Endometrial microvascular endothelial cells (primary cell): ENCODE results near the gene GOLIM4. TPM values are rescaled to one million over a fixed set of nuclear protein-coding genes. Genes with fewer than 3 reads are reported as not detected.
"Not testable (repeated sequence)": the region's sequence is repeated elsewhere in the genome, so short reads cannot be mapped to it uniquely, and the experiment has no call there.

ENCODE experiments used
- in situ Hi-C: cut with HindIII; loops from 2 replicates; pipeline ENCODE4 v1.10.0; 2017; ENCODE audit warnings: low sequenced_read_pairs, low pct_unique_long_range_greater_than_20kb; ENCODE audit errors: inconsistent ontology term
- total RNA-seq: library from RNA; depleted of rRNA; stranded (reverse); fragments of >200 nt; gene quantifications from one replicate; pipeline ENCODE4 v1.2.3, GENCODE V29; 2015; ENCODE audit errors: inconsistent ontology term

The GOLIM4 gene, protein sequence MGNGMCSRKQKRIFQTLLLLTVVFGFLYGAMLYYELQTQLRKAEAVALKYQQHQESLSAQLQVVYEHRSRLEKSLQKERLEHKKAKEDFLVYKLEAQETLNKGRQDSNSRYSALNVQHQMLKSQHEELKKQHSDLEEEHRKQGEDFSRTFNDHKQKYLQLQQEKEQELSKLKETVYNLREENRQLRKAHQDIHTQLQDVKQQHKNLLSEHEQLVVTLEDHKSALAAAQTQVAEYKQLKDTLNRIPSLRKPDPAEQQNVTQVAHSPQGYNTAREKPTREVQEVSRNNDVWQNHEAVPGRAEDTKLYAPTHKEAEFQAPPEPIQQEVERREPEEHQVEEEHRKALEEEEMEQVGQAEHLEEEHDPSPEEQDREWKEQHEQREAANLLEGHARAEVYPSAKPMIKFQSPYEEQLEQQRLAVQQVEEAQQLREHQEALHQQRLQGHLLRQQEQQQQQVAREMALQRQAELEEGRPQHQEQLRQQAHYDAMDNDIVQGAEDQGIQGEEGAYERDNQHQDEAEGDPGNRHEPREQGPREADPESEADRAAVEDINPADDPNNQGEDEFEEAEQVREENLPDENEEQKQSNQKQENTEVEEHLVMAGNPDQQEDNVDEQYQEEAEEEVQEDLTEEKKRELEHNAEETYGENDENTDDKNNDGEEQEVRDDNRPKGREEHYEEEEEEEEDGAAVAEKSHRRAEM
- 43.3 TPM for total RNA-seq

DNA sequence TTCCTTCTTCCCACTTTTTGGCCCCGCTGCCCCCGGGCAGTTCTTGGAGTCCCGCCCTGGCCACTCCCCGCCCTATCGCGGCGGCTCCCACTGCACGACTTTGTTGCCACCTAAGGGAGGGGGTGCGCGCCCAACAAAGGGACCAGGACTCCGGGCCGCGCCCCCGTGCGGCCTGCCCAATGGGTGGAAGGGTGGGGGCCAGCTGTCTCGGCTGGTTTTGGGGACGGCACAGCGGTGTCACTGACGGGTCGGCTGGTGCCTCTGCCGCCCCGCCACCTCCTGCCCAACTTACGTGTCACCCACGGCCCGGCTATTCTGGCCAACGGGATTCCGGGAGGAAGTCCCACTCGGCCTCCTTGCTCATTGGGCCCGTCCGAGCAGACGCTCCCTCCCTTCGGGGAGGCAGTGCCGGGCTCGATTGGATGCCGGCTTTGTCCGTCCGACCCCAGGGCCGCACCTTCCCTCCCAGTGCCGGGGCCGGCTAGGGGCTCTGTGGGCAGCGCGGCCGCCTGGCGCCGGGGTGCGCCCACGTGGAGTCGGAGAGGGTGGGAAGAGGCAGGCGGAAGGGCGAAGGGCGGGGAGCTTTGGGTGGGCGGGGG, at the start of gene GOLIM4:
Gene GOLIM4, minus strand, starts transcription at position 314 of the 599 bp plus-strand sequence. CDS start 639 bp downstream, outside the sequence.
- in situ Hi-C loops = no loop called here

- in situ Hi-C loops = no loop called here
Measured at GRCh38 chr3:168141405-168141998, 45.8 kb upstream of the GOLIM4 start.

GRCh38 chr3:168139947-168140346, 44.2 kb upstream of the GOLIM4 start:
- in situ Hi-C loops = no loop called here

- in situ Hi-C loops = no loop called here
Measured at GRCh38 chr3:168138421-168138820, 42.7 kb upstream of the GOLIM4 start.

- in situ Hi-C loops = no loop called here
Measured at GRCh38 chr3:168134931-168135330, 39.2 kb upstream of the GOLIM4 start.

- in situ Hi-C loops = not testable (repeated sequence)
Measured at GRCh38 chr3:168130250-168130649, 34.5 kb upstream of the GOLIM4 start.

- in situ Hi-C loops = not testable (repeated sequence)
Measured at GRCh38 chr3:168128463-168128862, 32.7 kb upstream of the GOLIM4 start.

DNA sequence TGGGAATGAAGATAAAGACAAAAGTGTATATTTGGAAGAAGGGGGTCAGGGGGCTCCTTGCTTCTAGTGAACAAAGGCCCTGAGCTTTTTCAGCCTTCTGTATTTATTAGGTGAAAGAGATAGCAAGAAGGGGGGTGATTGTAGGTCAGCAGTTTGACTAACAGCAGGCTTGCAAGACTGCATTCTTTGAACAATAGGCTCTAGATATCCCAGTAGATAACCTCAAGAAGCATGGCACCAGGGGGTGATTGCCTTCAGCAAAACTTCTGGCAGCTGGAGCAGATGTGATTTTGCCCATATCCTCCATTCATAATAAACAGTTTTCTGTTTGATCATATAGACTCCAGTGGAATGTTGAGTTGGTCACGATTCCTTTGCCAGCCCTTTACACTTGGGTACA, 31.7 kb upstream of the GOLIM4 start:
- in situ Hi-C loops = no loop called here

DNA sequence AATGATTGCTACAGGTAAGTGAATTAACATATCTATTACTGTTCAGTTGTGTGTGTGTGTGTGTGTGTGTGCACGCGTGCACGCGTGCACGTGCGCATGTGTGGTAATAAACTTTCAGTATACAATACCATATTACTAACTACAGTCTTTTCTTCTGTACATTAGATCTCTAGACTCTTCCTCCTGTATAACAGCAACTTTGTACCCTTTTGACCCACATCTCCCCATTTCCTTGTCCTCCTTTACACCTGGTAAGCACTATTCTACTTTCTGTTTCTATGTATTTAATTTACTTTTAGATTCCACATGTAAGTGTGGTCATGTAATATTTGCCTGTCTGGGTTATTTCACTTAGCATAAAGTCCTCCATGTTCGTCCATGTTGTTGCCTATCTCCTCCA, 29.1 kb upstream of the GOLIM4 start:
- in situ Hi-C loops = no loop called here

DNA sequence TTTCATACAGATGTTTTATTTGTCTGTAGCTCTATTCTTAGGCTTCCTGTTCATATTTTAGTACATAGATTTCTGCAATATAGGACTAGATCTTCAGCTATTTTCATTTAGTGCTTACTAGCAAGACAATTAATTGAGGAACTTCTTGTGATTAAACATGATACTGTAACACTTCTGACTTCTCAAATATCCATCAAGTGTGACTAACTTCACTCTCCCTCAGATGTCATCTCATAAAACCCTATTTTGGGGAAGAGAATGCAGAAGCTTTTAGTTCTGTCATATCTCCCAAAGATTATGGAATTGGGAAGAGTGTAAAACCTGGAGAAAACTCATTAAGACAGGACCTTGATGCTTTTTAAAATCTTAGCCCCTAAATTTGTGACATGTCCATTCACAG, 28.6 kb upstream of the GOLIM4 start:
- in situ Hi-C loops = no loop called here

DNA sequence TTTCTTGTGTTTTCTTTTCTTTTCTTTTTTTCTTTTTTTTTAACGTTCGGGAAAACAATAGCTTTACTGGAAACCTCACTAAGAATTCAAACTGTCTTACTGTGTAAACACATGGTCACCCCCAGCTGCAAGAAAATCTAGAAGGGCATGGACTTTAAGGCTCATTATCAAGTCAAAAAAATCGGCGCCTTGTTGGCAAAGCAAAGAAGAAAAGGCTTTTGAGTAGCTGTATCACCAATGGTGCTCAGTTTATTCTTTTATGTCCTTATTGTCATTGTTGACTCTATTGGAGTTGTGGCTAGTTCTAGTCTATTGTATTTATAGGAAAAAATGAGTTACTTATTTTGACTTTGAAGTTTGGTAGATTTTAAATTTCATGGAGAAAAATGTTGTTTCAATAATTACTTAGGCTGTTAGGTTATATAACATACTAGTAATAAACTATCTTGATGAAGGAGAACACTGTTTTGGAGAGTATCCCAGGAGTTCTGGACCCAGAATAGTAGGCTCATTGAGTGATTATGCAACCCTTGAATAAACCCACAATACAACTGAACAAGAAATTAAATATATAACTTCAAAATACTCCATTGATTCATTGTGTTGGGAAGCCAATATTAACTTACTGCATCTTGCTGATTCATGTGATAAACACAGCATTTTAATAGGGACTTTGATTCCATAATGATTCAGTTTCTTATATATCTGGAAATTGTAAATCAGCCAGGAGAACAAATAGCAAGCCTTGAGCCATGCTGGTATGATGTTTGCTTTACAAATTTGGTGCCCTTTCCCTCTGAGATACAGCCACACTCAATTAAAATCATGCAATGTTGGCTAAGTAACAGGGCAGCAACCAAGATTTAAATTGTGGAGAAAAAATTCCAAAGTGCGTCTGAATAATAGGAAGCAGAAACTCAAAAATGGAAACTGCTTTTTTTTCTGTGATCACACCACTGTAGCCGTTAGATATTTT, 27.8 kb upstream of the GOLIM4 start:
- in situ Hi-C loops = no loop called here

GRCh38 chr3:168121184-168122017, 25.7 kb upstream of the GOLIM4 start:
- in situ Hi-C loops = no loop called here

DNA sequence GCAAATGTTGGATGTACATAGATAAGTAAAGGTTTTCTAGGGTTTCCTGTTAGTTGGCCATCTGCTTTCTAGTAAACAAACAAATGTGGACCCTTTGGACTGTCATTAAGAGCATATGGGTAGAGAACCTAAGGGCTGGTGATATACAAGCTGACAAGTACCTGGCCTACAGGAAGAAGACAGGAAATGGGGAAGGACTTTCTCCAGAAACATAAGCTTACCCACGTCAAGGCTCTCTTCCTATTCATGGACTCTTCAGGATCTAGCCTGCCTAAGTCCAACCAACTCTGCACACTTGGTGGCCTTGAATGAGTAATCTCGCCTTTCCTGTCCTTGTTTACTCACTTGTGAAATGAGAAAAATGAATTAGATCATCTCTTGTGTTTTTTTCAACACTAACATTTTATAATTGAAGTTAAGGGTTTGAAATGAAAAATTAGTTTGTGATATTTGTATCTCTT, 22.2 kb upstream of the GOLIM4 start:
- in situ Hi-C loops = no loop called here

DNA sequence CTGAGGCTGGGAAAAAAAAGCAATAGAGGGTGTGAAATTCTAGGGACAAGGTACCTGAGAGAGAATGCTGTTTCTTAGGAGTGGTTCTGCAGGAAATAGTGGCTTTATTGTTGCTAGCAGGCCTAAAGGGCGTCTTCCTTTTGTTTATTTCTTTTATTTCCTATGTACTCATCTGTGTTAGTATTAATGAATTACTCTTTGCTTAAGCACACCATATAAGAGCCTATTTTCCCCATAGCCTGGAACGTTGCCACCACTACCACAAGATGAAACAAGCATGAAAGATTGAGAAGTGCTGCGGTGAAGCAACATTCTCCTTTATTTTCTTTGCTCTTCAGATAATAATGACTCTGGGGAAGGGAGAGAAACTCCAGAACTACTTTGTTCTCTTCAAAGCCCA, 21.3 kb upstream of the GOLIM4 start:
- in situ Hi-C loops = no loop called here

DNA sequence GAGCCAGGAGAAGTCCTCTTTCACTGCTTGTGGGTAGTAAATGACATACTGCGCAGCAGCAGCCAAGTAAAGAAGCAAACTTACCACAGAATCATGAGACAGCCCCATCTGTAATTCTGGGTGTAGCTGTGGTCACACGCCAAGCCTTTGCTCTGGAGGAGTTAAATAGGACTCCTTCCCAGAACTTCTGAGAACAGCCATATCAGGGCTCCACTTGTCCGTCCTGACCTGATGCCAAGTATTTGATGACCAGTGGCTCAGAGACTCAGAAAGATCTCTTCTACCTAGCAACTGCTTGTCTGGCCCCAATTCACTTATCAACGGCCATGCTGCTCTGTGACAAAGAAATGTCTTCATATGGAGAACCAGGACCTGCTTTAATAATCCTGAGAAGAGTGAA, 20.6 kb upstream of the GOLIM4 start:
- in situ Hi-C loops = no loop called here

DNA sequence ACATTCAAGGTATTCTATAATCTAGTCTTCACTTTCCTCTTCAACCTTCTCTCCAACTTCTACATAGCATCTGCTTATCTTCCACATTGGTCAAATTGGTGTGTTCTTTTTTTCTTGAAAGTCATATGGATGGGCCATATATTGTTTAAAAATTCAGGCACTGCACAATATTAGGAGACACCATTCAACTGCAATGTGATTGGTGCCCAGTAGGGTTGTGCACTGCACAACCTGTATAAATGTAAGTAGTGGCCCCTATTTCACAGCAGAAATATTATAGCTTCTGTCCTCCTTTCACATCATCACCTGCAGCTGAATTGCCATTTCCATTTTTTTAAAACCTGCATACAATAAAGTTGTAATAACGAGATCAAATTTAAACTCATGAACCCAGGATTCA, 18.1 kb upstream of the GOLIM4 start:
- in situ Hi-C loops = no loop called here

GRCh38 chr3:168112894-168113293, 17.2 kb upstream of the GOLIM4 start:
- in situ Hi-C loops = no loop called here

GRCh38 chr3:168104361-168104760, 8.6 kb upstream of the GOLIM4 start:
- in situ Hi-C loops = no loop called here
